Stimulated activated CD8-positive, alpha-beta memory T cell treated with anti-CD3 and anti-CD28 coated beads, Interleukin-12 subunit alpha, Interleukin-12 subunit beta, amount 100 ng/mL, for 1 hour (primary cell): Measurements from ENCODE around the gene C3orf22.
"Not testable (repeated sequence)": the region's sequence is repeated elsewhere in the genome, so short reads cannot be mapped to it uniquely, and the experiment has no call there.

Experiments used
- DNase-seq: peaks from one replicate; pipeline ENCODE4 v3.0.0-alpha.2; 2020; ENCODE audit warnings: low read depth

C3orf22 gene, protein sequence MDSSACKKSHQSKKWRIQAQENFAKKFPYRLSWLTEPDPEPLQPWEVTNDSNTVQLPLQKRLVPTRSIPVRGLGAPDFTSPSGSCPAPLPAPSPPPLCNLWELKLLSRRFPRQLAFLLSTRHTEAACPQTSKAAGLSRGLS

DNA sequence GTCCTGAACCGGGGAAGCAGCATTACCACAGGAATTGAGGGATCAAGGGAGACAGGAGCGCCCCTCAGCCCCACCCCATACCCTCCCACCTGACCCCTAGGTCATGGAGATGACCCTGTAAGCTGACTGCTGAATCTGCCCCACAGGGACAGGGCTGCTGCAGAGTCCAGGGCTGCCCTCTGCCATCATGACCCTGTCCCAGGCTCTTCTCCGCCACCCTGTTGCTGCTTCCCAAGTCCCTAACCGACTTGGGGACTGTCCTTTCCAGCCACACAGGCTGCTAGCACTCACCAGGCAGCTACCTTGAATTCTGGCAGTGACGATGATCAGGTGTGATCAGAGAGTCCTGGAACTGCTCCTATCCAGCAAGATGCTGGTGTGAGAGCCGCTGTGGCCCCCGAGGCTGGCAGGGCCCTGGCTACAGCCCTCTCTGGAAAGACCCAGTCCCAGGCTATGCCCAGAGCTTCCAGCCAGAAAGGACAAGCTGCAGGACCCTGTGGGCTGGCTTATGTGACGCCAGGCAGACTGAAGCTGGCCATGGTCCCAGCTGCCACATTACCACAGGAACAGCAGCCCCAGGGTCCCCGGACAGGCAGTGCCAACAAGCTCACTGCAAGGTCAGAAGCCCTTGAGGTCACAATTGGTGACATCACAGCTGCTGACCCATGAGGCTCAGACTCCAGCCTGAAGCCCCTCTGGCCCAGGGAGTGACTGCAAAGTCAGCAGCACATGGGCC, at the start of gene C3orf22:
Gene C3orf22, minus strand, starts transcription at position 597 of the 736 bp plus-strand sequence. CDS start 5,542 bp downstream, outside the sequence.
- DNase-seq: no peak

DNA sequence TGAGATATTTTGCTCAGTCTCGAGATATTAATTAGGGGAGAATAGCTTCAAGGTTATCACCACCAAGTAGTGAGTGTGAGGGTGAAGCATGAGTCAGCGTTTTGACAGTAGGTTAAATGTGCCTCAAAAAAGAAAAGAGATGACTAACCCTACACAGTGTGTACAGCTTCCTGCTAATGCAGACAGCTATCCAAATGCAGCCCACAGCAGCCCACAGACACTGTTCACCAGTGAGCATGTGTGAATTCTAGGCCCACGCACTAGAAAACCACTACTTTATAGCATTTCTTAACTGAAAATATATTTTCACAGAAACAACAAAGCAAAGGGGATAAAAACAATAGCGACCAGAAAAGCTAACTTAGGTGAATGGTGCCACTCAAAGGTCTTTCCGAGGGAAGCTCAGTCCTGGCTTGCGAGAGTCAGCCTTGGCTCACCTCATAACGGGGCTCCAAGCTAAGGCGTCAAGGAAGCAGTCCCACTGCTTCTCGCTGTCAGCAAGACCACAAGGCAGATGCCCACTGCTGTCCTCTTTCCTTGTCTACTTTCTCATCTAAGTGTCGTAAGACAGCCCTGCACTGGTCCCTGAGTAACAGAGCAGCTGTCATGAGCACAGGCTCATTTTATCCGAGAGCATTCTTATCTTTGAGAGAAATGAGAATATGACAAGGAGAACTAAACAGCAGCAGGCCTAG, 48.6 kb upstream of the C3orf22 start:
- peak; percentile 8 for DNase-seq

DNA sequence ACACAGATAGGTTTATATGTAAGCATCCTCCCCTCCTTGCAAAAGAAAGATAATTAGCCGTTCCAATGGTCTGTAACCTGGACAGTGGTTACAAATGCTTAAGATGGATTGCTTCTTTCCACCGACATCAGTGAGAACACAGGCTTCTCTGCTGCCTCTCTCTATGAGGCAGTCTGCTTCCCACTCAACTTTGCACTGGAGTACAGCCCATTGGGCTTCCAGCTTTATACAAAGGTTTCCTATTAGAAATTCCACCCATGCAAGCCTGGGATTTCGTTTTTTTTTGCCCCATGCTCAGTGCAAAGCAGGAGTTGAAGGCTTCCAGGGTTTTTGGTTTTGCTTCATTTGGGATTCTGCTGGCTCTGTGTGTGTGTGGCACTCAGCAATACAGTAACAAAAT, 47.3 kb upstream of the C3orf22 start:
- no peak for DNase-seq

DNA sequence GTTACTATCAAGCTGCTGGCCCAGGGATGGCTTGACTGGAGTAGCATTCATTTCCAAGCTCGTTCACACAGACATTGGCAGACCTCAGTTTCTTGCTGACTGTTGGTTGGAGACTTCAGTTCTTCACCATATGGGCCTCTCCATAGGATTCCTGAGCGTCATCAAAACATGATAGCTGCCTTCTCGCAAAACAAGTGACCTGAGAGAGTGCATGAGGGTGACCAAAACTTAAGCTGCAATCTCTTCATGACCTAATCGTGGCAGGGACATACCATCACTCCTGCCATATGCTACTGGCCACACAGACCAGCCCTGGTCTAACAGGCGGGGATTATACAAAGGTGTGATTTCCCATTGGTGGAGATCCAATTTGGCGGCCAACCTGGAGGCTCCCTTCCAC, 46.0 kb upstream of the C3orf22 start:
- no peak for DNase-seq

DNA sequence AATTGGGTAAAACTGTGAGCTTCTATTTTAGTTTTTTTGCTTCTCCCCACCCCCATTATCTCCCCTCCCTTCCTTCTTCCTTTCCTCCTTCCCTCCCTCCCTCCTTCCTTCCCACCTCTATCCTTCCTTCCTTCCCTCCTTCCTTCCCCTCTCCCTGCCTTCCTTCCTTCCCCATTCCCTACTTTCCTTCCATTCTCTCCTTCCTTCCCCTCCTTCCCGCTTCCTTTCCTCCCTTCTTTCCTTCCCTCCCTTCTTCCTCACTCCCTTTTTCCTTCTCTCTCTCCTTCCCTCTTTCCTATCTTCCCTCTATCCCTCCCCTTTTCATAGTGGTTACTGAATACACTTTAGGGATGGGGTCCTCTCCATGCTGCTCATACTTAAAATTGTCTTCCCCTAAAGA, 40.4 kb upstream of the C3orf22 start:
- DNase-seq: no peak

DNA sequence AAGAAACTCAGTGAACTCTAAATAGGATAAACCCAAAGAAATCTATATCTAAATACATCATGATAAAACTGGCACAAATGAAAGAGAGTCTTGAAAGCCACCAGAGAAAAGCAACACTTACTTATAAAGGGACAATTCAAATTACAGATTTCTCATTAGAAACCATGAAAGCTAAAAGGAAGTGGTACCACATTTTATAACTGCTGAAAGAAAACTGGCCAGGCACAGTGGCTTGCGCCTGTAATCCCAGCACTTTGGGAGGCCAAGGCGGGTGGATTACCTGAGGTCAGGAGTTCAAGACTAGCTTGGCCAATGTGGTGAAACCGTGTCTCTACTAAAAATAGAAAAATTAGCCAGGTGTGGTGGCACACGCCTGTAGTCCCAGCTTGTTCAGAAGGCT, 36.7 kb upstream of the C3orf22 start:
- not testable (repeated sequence) for DNase-seq

DNA sequence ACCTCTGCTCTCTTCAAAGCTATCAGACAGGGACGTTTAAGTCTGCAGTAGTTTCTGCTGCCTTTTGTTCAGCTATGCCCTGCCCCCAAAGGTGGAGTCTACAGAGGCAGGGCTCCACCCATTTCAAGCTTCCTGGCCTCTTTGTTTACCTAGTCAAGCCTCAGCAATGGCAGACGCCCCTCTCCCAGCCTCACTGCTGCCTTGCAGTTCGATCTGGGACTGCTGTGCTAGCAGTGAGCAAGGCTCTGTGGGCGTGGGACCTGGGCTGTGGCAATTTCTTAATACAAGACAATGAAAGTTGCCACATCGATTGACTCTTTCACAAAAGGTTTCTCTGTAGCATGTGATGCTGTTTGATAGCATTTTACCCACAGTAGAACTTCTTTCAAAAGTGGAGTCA, 32.8 kb upstream of the C3orf22 start:
- DNase-seq: not testable (repeated sequence)

DNA sequence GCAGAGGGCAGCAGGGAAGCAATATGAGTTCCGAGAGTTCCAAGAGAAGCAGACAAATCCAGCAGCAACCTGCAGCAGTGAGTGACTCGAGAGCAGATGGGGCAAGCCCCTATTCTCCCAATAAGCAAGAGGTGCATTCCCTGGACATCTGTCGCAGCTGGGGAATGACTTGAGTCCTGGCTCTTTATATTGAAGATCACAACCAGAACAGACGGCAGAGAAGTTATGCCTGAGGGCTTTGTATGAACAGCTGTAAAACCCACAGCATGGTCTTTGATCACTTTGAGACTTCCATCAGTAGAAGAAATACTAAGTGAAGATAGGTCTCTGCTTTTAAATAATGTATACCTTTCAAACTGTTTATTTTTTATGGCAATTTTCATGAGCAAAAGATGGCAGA, 23.6 kb upstream of the C3orf22 start:
- DNase-seq: no peak

DNA sequence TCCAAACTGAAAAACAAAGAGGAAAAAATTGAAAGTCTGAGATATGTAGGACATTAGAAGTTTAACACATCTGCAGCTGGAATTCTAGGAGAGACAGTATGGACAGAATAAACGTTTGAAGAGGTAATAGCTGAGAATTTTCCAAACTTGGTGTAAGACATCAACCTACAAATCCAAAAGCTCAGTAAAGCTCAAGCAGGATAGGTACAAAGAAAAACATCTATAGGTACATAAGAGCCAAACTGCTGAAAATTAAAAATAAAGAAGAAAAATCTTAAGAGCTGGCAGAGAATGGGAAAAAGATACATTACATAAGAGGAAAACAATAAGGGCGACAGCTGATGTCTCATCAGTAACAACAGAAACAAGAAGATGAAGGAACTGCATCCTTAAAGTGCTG, 22.8 kb upstream of the C3orf22 start:
- no peak for DNase-seq

DNA sequence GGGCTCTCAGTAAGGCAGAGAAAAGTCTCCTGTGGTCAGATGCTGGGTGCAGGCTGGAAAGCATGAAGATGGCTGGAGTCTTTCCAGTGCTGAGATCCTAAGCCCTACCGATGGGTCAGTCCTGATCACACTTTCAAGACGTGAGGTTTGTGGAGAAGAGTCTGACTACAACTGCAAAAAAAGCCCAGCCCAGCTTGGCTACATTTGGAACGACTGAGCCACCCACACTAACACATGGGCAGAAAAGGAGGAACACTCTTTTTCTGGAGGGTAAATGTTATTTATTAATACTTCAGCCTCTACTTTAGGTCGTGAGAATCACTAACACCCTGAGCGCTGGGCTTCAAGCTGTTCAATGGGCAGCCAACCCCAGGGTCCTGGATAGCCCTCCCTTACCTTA, 22.0 kb upstream of the C3orf22 start:
- no peak for DNase-seq

DNA sequence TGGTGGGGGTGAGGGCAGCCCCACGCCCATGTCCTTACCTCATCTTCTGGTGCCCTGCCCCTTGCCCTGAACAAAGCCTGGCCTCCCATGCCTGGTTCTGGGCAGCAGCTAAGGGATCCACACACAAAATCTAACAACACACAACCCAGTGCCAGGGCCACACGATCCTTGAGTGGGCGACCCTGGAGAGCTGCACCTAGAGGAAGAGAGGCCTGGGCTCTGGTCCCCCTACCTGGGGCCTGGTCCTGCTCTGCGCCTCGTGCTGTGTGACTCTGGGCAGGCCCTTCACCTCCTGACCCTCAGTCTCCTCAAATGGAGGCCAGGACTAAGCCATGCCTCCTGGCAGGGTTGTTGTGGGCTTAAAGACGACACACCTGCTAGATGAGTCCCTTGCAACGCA, 20.0 kb upstream of the C3orf22 start:
- DNase-seq: no peak

DNA sequence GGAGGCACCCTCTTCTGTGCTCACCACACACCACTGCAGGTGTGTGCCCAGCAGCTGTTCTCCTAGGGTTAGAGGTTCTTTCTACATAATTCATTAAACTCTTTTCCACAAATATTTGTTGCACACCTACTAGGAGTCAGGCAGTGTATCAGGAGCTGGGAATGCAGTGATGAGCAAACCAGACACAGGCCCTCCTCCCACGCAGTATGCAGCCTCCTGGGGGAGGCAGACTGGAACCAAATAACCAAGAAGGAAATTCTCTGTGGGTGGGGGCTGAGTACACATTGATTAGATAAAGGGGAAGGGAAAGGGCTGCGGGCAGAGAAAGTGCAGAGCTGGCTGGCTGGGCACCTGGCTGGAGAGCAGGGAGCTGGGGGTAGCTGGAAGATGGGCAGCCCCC, 18.5 kb upstream of the C3orf22 start:
- DNase-seq: no peak

DNA sequence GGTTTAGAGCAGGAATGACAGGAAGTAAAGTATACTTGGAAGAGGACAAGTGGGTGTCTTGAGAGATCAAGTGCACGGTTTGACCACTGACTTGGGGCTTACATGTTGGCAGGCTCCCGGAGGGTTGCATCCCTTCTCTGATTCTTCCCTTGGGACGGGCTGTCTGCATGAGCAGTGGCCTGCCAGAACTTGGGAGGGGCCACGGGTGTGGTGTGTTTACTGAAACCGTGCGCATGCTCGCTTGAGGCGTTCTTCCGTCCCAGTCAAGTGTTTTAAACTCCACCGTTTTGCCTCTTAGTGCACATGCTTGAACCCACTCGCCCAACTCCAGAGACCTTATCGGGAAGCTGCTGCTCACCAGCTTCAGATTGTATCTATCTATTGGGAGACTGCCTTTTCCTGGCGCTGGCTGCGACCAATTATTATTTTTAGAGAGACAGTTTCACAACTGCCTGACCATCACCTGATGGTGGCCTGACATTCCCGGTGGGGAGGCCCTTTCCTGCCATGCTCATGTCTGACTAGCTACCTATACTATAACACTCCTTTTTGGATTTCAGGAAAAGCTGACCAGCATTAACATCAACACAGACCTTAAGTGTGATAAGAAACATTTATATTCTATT, 14.9 kb upstream of the C3orf22 start:
- no peak for DNase-seq

DNA sequence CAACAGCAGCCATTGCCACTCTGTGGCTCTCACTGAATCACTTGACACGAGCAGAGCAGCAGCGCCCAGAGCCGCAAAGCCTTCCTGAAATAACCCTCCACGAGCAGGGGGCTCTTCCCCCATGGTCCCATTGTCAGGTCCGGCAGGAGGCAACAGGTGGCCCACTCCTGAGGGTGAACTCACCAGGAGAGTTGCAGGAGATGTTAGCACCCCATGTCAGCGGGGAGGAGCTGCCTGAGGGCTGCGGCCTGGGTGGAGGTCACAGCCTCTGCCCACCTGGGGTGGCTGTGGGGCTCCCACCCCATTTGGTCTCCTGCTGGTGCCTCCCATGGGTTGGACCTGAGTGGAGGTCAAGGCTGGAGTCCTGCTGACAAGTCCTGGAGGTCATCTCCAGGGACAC, 12.3 kb upstream of the C3orf22 start:
- no peak for DNase-seq

DNA sequence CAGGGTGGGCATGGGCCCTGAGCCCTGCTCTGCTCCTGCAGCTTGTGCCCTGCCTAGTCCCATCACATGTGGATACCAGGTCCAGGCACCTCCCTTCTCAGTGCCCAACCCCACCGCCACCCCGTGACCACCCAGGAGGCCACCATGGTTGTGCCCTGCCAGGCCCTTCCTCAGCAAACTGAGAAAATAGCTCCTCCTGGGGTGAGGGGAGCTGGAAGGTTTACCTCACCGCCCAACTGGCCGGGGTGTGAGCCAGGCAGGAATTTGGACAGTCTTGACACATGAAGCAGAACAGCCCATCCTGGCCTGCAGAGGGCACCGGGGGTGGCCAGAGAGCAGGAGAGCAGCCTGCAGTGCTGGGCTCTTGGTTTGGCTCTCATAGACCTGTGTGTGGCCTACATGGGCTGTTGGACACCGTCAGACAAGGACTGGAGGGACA, 11.4 kb upstream of the C3orf22 start:
- DNase-seq: no peak

DNA sequence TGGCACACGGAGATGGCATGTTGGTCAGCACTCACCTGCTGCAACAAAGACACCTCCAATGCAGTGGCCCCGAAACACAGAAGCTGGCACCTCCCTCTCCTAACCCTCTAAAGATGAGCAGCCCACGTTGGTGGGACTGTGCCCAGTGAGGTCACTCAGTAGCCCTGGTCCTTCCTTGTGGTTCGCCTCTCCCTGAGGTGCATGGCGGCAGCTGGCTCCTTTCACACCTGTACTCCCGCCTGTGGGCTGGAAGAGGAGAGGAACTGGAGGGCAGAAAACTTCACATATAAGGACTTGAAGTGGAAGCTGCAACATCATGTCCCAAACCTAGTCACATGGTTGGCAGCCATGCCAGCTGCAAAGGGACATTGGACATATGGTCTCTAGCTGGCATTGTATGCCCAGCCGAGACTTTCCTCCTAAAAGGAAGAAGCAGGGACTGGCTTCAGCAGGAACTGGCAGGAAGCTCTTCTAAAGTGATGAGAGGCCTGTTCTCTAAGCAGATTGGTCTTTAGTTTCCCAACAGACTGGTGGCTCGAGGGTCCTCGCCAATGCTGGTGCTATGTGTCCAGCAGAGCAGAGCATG, 10.8 kb upstream of the C3orf22 start:
- no peak for DNase-seq

DNA sequence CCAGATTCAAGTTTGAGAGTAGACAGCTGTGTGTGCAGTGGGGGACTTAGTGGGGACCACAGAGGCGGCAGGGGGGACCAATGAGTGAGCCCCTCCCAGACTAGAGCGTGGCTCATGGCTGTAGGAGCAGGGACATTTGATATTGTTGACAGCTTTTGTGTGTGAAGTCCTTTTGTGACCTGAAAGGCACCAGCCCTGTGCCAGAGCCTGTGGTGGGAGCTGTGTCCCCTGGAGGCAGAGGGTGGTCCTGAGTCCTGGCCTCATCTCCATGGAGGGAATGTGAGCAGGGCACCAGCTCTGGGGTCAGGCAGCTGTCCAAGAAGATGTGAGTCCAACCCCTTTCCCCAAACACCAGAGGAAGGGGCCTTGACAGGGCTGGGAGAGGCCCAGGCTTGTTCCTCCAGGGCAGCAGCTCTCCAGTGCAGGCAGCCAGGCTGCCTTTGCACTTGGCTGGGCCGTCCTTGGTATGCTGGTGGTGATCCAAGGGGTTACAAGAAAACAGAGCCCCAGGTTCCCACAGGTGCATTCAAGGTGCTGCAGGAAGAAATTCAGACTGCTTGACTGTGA, 10.1 kb upstream of the C3orf22 start:
- DNase-seq: no peak

DNA sequence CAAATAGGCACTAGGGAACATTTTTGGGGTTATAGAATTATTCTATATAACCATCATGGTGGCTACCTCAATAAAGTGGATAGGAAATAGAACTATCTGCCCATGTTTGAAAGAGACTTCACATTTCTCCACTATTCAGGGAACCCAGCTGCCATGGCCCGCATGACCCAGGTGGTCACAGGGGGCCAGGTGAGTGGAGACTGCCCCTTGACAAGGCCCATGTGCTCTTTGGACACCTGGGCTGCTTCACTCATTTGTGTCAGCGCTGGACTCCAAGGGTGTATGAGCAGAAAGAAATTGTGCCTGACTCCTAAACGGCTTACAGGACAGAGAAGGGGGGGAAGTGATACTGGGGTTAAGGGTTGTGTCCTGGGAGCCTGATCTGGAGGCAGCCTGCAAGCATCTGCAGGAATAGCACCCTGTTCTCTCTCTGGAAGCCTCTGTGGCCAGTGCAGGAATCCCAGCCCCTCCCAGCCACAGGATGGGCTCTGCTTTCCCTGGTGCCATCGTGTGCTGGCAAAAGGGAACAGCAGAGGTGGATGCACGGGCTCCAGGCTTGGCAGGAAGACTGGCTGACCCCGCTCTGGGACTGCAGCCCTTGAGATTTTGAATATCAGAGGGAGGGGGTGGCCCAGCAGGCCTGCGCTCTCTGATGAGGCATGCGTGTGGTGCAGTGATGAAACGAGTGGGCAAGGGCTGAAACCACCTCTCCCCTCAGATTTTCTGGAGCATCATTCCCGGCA, 9.1 kb upstream of the C3orf22 start:
- no peak for DNase-seq

DNA sequence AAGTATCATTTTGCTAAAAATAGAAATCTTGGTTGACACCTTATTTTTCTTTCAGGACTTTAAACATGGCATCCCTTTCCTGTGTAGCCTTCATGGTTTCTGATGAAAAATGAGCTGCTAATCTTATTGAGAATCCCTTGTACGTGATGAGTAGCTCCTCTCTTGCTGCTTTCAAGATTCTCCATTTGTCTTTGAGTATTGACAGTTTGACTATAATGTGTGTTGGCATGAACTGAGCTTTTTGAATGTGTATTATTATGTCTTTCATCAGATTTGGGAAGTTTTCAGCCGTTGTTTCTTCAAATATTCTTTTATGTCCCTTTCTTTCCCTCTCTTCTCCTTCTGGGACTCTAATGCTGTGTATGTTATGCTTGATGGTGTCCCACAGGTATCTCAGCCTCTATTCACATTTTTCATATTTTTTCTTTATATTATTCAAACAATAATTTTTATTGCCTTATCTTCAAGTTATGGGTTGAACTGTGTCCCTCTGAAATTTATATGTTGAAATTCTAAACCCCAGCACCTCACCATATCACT, 4.1 kb upstream of the C3orf22 start:
- no peak for DNase-seq

DNA sequence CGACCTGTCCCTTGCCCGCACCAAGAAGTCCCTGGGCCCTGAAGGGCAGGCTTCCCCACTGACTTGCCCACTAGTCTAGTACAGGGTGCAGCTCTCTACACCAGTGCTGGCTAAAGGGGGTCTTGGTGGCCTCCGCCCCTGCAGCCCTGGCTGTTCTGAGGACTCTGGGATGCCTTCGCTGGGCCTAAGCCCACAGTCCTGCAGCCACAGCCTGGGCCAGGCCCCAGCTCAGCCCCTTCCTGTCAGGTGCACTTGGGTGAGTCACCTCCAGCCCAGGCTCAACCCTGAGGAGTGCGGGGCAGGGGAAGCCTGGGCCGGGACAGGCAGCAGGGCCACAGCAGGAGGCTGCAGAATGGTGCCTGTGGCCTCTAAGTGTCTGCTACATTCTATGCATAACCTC, 971 bp downstream of the C3orf22 start:
- no peak for DNase-seq

DNA sequence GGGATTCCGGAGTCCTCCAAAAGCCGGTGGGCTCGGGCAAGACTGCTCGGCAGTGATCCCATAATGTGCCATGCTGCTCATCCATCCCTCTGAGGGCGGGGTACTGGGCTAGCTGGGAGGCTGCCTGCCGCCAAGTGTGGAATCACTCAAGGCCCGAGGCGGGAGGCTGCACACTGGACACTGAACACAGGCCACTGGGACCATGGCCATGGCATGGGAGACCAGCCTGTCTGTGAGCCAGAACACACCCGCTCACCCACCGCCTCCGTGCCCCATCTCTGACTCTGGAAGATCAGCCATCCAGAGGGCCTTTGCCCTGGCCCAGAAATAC, 1.4 kb downstream of the C3orf22 start:
- DNase-seq: no peak
